Inflammatory macrophage treated with lipopolysaccharide for 1 hour (primary cell): ENCODE results near the gene RASAL2.

ENCODE experiments used
- DNase-seq, 2 donors: peaks; one replicate each; pipeline ENCODE4 v3.0.0-alpha.2; 2020 to 2022

The RASAL2 gene

DNA sequence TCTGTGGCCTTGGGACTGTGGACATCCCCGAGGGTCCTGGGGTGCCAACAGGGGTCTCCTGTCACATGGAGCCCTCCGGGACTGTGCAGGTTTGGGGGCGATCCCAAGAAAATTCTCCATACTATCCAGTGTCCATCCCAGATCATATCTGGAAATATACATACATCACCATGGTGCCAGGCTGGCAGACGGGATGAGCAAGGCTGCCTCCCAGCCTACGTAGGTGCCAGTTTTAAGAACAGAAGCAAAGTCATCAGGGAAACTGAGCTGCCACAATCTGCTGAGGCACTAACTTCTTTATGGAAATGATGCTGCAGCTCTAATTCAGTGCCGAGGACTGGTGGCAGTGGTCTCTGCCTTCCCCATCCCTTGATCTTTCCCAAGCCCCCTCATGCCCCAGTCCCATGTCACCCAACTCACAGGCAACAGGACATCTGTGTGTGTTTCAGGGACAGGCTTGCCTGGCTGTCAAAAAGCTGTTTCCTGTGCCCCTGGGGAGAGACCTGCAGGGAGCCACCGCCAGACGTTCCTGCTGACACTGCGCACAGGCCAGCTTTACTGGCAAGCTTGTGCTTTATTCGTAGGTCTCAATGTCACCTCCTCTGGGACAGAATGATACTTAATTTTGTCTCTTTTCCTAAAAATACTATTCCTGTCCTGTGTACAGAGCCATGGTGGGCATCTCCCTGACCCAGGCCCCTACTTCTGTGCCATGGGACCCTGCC lies 434.5 kb downstream of the RASAL2 start:
- DNase-seq, result no peak

DNA sequence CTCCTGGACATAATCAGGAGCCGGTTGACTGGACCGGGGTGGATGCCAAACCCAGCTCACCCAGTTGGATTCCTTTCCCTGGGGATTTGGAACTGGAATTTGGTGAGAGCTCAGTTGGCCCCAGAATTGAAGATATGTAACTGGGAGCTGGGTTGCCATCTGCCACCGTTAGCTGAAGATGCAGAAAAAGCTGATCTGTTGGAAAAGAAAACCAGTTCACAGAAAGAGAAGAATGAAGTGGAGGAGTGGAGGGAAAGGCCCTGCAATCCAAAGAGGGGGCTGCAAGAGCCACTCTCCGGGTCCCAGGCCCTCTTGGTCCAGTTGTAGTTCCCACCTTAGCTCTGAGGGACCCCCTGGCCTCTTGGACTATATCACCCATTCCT lies 435.0 kb downstream of the RASAL2 start:
- DNase-seq, result no peak

DNA sequence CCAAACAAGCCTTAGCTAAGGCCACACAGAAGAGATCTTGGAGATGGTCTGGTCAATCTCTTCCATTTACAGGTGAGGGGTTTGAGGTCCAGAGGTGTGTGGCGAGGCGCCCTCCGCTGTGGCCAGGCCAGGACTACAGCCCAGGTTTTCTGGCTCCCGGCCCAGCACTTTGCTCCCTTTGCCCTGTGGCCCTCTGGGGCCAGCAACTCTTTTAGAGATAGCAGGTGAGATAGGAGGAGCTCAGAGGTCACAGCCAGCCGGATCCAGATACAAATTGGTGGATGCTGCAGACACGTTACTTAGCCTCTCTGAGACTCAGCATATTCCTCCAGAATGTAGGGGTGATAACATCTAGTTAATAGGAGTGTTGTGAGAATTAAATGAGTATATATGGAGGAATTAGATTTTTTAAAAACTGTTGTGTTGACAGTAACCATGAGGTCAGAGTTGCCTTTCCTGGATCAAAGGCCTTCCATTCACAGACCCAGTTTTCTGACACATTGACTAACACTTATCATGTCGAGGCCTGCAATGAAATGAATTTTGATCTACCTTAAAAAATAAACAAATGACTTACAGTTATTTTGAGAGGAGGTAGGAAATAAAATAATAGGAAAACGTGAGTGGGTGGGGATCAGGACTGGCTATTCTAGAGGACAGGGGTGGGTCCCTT lies 435.6 kb downstream of the RASAL2 start:
- DNase-seq, result no peak

DNA sequence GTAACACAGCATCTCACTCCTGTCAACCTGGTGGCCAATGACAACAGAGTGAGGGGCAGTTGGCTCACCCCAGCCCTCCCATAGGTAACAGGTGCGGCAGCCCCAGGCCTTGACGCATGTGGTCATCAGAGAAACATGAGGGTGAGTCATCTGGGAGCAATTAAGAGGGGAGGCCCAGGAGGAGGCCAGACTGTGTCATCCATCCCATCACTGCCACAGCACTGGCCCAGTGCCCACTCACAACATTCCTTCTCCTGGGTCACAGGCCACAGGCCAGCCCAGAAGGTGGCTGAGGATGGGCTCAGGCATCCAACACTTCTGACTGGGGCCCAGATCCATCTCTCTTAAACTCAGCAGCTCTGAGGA lies 436.1 kb downstream of the RASAL2 start:
- no peak for DNase-seq

DNA sequence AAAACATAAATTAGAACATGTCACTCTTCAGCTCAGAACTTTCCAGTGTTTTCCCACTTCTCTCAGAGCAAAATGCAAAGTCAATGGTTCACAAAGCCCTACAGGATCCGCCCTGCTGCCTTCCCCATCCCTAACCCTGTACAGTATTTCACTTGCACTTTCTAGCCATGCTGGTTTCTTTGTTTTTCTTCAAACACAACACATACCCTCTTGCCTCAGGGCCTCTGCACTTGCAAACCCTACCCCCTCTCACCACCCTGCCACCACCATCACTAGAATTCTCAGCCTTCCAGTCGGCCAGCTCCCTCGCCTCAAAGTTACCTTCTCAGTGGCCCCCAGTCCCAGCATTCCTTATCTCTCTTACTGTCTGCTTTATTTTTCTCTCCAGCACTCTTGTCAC lies 436.6 kb downstream of the RASAL2 start:
- no peak for DNase-seq

DNA sequence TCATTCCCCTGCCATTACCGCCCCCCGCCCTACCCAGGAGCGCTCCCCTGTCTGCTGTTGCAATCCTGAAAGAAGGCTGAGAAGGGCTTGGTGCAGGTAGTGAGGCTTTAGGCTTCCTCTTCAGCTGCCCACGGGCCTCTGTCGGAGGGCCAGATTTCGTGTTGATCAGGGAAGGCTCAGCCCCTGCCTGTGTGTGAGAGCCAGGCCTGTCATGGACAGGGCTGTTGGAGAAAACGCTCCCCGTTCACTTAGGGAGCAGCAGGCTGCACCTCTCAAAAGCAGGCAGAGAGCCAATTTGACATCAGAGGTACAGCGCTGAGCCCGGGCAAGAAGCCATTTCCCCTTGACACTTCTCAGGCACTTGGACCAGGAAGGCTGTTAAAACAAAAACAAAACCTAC lies 438.0 kb downstream of the RASAL2 start:
- DNase-seq, result no peak

DNA sequence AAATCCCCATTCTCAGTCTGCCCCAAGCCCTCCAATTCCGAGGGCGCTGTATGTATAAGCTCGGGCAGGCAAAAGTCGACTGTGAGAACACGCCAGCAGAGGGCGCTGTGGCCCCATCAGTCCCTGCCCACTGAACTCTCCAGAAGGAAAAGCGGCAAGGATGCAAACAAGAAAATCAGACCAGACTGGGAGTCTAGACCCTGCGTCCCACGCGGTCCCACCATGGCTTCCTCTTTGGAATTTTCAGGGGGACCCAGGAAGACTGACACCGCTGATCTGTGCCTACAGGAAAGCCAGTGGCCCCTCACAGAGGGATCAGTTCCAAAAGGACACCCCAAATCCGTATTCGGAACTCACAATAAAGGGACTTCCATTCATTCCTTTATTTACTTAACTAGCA lies 438.5 kb downstream of the RASAL2 start:
- DNase-seq, result peak; percentile 57 to 90

DNA sequence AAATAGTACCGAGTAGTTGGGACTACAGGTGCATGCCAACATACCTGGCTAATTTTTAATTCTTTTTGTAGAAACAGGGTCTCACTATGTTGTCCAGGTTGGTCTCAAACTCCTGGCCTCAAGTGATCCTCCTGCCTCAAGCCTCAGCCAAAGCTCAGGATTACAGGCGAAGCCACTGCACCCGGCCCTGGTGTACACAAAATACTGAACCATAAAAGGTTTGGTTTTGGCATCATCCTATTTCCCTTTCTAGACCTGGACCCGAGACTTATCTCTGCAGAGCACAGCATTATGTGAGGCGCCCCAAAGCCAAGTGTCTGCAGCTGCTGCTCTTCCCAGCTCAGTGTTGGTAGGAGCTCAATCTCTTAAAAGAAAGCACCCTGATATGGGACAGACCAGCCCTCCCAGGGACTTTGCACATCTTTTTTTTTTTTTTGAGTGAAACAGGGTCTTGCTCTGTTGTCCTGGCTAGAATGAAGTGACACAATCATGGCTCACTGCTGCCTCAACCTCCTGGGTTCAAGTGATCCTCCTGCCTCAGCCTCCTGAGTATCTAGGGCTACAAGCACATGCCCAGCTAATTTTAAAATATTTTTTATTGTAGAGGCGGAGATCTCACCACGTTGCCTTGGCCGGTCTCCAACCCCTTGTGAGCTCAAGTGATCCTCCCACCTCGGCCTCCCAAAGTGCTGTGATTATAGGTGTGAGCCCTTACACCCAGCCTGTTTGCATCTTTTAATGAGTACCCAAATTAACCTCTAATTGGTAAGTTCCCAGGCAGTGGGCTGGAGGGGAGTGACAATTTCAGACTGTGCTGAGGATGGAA lies 439.4 kb downstream of the RASAL2 start:
- no peak for DNase-seq
